Measurements from ENCODE around the gene CST4. TPM values are rescaled to one million over a fixed set of nuclear protein-coding genes. Genes with fewer than 3 reads are reported as not detected.
A peak's percentile ranks its signal among the peaks of the same experiment; 100 is the strongest.
"Not testable (repeated sequence)": the region's sequence is repeated elsewhere in the genome, so short reads cannot be mapped to it uniquely, and the experiment has no call there.

Gene CST4
- total and polyA plus RNA-seq, 2 experiments from 2014 or later, result not detected

DNA sequence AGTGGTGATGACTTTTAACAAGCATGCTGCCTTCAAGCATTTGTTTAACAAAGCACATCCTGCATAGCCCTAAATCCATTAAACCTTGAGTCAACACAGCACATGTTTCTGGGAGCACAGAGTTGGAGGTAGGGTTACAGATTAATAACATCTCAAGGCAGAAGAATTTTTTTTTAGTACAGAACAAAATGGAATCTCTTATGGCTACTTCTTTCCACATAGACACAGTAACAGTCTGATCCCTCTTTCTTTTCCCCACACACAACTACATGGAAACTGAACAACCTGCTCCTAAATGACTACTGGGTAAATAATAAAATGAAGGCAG is 6.2 kb upstream of the CST4 start:
- not testable (repeated sequence) for H3K9me3 Mint-ChIP-seq; ATAC-seq; H3K27me3 Mint-ChIP-seq (ENCODE audit: insufficient read depth, low read depth, poor library complexity); H3F3A ChIP-seq (replicated peaks; ENCODE audit: low read depth); H4K20me1 ChIP-seq (replicated peaks; ENCODE audit: insufficient read depth); H3K36me3 Mint-ChIP-seq (ENCODE audit: low read depth); H3K4me3 Mint-ChIP-seq; H3K36me3 ChIP-seq (ENCODE audit: insufficient read depth); H3K9me2 ChIP-seq (ENCODE audit: insufficient read depth); H3K27ac ChIP-seq (ENCODE audit: low read depth); H2AFZ ChIP-seq; H3K79me2 ChIP-seq (replicated peaks; ENCODE audit: insufficient read depth); H3K27me3 ChIP-seq (ENCODE audit: insufficient read depth)
- peak overlapping the region; percentile 34 for H3K4me2 ChIP-seq
- Mint-ChIP-seq H3K4me1 (peaks cover 33% of the 10 kb centered on the region), H3K27ac (peak overlapping the region; percentile 13; the same call in 1 of the 2 replicates)
- peaks cover 22% of the 10 kb centered on the region for H3K4me1 ChIP-seq (ENCODE audit: insufficient read depth)
- peak overlapping the region; percentile 2; the same call in 1 of the 2 replicates for H3K4me3 ChIP-seq
- DNase-seq (ENCODE audit: low spot score), result peak; percentile 2

DNA sequence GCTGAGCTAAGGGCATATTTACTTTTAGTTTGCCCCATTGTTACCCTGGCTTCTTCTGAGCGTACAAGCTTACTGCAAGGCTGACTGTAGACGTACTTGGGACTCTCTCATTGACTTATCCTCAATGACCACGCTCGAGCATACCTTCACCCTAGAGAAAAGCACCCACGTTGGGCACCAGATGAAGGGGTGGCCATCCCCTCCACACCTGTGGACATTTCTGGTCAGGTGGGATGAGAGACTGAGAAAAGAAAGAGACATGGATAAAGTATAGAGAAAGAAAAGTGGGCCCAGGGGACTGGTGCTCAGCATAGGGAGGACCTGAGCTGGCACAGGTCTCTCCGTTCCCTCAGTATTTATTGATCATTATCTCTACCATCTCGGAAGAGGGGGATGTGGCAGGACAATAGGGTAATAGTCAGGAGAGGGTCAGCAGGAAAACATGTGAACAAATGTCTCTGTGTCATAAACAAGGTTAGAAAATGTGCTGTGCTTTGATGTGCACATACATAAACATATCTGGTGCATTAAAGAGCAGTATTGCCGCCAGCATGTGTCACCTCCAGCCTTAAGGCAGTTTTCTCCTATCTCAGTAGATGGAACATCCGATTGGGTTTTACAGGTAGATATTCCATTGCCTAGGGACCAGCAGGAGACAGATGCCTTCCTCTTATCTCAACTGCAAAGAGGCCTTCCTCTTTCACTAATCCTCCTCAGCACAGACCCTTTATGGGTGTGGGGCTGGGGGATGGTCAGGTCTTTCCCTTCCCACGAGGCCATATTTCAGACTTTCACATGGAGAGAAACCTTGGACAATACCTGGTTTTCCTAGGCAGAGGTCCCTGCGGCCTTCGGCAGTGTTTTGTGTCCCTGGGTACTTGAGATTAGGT is 5.6 kb upstream of the CST4 start:
- not testable (repeated sequence) for H2AFZ ChIP-seq; H3K36me3 Mint-ChIP-seq (ENCODE audit: low read depth); H3K27ac ChIP-seq (ENCODE audit: low read depth); H3K27me3 ChIP-seq (ENCODE audit: insufficient read depth); H3K9me3 Mint-ChIP-seq; DNase-seq (ENCODE audit: low spot score); H3F3A ChIP-seq (replicated peaks; ENCODE audit: low read depth); ATAC-seq; H3K36me3 ChIP-seq (ENCODE audit: insufficient read depth); H4K20me1 ChIP-seq (replicated peaks; ENCODE audit: insufficient read depth); H3K4me3 Mint-ChIP-seq; H3K9me2 ChIP-seq (ENCODE audit: insufficient read depth); H3K79me2 ChIP-seq (replicated peaks; ENCODE audit: insufficient read depth)
- H3K27ac Mint-ChIP-seq, result peak overlapping the region; percentile 31; the same call in 1 of the 2 replicates
- peak overlapping the region; percentile 34 for H3K4me2 ChIP-seq
- H3K4me3 ChIP-seq, result peak overlapping the region; percentile 2; the same call in 1 of the 2 replicates
- H3K4me1 Mint-ChIP-seq, result peaks cover 33% of the 10 kb centered on the region
- peaks cover 10% of the 10 kb centered on the region for H3K27me3 Mint-ChIP-seq (ENCODE audit: insufficient read depth, low read depth, poor library complexity)
- peaks cover 22% of the 10 kb centered on the region for H3K4me1 ChIP-seq (ENCODE audit: insufficient read depth)

DNA sequence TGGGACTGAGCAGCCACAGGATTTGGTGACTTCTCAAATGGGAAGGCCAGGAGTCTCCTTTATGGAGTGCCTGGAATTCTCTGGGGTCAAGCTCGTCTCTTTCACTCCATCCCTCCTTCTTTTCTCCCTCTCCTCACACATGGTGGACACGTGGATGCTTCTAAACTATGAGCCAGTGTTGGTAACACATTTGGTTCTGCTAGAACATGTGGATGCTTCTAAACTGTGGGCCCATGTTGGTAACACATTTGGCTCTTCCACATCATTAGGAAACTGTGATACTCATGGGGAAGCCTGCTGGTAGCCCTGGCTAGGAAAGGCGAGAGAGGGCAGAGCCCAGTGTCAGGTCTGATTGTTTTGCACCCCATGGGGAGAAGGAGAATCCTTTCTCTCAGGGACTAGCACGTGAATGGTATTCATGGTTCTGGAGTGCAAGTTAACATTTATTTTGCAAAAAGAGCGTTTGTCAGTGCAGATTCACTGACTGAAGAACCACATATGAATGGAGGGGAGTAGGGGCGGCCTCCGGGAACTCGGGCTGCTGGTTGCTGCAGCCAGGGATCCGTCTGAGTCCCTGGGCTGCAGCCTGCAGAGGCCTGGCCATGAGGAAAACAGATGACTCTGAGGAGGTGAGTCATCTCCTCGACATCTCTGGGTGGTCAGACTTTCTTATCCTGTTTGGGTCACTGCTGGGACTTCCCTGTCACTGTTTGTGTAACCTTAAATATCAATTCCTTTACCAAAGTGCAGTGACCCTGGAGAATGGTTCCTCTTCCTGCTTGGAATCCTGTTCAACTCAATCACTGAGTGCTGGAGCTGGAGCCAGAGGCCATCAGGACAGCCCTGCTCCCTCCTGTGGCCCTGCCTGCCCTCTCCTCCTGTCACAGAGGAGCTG is 4.1 kb upstream of the CST4 start:
- H3K4me1 ChIP-seq (ENCODE audit: insufficient read depth), result peaks cover 22% of the 10 kb centered on the region
- H3K9me2 ChIP-seq (ENCODE audit: insufficient read depth); H4K20me1 ChIP-seq (replicated peaks; ENCODE audit: insufficient read depth); H3K4me3 Mint-ChIP-seq; DNase-seq (ENCODE audit: low spot score); H3K27me3 ChIP-seq (ENCODE audit: insufficient read depth); H3K79me2 ChIP-seq (replicated peaks; ENCODE audit: insufficient read depth); H2AFZ ChIP-seq; H3K36me3 Mint-ChIP-seq (ENCODE audit: low read depth); H3K36me3 ChIP-seq (ENCODE audit: insufficient read depth); H3K9me3 Mint-ChIP-seq; H3K4me3 ChIP-seq; H3K4me2 ChIP-seq; ATAC-seq; H3F3A ChIP-seq (replicated peaks; ENCODE audit: low read depth); H3K27ac ChIP-seq (ENCODE audit: low read depth); H3K27ac Mint-ChIP-seq: not testable (repeated sequence)
- H3K27me3 Mint-ChIP-seq (ENCODE audit: insufficient read depth, low read depth, poor library complexity), result peaks cover 10% of the 10 kb centered on the region
- H3K4me1 Mint-ChIP-seq, result peaks cover 33% of the 10 kb centered on the region

DNA sequence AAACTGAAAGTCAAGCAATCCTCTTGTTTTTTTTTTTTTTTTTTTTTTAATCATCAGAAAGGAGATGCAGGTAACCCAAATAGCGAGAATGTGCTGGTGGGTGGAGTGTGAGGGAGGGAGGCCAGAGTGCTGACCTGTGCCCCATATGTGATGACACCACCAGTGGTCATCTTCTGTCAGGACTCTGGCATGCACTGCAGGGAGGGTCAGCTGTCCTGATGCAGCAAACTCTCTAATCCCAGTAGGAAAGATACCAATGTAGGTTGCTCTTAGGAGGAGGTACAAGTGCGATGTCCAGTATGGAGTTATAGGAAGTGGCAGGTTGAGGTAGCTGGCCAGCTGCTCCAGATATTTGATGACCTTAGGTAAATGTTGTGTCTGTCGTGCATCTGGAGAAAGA is 2.8 kb upstream of the CST4 start:
- Histone ChIP-seq H3K4me2 (no peak overlapping the region), H3F3A (replicated peaks; ENCODE audit: low read depth) (no peaks in the 10 kb centered on the region), H3K27ac (ENCODE audit: low read depth) (no peak overlapping the region), H3K9me2 (ENCODE audit: insufficient read depth) (no peaks in the 10 kb centered on the region; the same call in 1 of the 2 replicates), H3K4me3 (no peak overlapping the region), H2AFZ (no peak overlapping the region), H4K20me1 (replicated peaks; ENCODE audit: insufficient read depth) (no peaks in the 10 kb centered on the region), H3K27me3 (ENCODE audit: insufficient read depth) (no peaks in the 10 kb centered on the region), H3K36me3 (ENCODE audit: insufficient read depth) (no peaks in the 10 kb centered on the region), H3K4me1 (ENCODE audit: insufficient read depth) (peaks cover 22% of the 10 kb centered on the region), H3K79me2 (replicated peaks; ENCODE audit: insufficient read depth) (no peaks in the 10 kb centered on the region)
- DNase-seq (ENCODE audit: low spot score), result no peak
- no peak for ATAC-seq
- H3K27me3 Mint-ChIP-seq (ENCODE audit: insufficient read depth, low read depth, poor library complexity), result peaks cover 12% of the 10 kb centered on the region
- peaks cover 29% of the 10 kb centered on the region for H3K4me1 Mint-ChIP-seq
- H3K36me3 Mint-ChIP-seq (ENCODE audit: low read depth), result peaks cover 3% of the 10 kb centered on the region; the same call in 1 of the 3 replicates
- H3K27ac Mint-ChIP-seq, result no peak overlapping the region
- no peak overlapping the region for H3K4me3 Mint-ChIP-seq
- H3K9me3 Mint-ChIP-seq, result no peaks in the 10 kb centered on the region
- TF ChIP-seq ZNF114 (CRISPR knock-in tag; IDR thresholded peaks at IDR 0.05), result no peak
- TF ChIP-seq, protein P1, sequence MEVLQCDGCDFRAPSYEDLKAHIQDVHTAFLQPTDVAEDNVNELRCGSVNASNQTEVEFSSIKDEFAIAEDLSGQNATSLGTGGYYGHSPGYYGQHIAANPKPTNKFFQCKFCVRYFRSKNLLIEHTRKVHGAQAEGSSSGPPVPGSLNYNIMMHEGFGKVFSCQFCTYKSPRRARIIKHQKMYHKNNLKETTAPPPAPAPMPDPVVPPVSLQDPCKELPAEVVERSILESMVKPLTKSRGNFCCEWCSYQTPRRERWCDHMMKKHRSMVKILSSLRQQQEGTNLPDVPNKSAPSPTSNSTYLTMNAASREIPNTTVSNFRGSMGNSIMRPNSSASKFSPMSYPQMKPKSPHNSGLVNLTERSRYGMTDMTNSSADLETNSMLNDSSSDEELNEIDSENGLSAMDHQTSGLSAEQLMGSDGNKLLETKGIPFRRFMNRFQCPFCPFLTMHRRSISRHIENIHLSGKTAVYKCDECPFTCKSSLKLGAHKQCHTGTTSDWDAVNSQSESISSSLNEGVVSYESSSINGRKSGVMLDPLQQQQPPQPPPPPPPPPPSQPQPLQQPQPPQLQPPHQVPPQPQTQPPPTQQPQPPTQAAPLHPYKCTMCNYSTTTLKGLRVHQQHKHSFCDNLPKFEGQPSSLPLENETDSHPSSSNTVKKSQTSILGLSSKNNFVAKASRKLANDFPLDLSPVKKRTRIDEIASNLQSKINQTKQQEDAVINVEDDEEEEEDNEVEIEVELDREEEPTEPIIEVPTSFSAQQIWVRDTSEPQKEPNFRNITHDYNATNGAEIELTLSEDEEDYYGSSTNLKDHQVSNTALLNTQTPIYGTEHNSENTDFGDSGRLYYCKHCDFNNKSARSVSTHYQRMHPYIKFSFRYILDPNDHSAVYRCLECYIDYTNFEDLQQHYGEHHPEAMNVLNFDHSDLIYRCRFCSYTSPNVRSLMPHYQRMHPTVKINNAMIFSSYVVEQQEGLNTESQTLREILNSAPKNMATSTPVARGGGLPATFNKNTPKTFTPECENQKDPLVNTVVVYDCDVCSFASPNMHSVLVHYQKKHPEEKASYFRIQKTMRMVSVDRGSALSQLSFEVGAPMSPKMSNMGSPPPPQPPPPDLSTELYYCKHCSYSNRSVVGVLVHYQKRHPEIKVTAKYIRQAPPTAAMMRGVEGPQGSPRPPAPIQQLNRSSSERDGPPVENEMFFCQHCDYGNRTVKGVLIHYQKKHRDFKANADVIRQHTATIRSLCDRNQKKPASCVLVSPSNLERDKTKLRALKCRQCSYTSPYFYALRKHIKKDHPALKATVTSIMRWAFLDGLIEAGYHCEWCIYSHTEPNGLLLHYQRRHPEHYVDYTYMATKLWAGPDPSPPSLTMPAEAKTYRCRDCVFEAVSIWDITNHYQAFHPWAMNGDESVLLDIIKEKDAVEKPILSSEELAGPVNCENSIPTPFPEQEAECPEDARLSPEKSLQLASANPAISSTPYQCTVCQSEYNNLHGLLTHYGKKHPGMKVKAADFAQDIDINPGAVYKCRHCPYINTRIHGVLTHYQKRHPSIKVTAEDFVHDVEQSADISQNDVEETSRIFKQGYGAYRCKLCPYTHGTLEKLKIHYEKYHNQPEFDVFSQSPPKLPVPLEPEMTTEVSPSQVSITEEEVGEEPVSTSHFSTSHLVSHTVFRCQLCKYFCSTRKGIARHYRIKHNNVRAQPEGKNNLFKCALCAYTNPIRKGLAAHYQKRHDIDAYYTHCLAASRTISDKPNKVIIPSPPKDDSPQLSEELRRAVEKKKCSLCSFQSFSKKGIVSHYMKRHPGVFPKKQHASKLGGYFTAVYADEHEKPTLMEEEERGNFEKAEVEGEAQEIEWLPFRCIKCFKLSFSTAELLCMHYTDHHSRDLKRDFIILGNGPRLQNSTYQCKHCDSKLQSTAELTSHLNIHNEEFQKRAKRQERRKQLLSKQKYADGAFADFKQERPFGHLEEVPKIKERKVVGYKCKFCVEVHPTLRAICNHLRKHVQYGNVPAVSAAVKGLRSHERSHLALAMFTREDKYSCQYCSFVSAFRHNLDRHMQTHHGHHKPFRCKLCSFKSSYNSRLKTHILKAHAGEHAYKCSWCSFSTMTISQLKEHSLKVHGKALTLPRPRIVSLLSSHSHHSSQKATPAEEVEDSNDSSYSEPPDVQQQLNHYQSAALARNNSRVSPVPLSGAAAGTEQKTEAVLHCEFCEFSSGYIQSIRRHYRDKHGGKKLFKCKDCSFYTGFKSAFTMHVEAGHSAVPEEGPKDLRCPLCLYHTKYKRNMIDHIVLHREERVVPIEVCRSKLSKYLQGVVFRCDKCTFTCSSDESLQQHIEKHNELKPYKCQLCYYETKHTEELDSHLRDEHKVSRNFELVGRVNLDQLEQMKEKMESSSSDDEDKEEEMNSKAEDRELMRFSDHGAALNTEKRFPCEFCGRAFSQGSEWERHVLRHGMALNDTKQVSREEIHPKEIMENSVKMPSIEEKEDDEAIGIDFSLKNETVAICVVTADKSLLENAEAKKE (CRISPR knock-in tag; IDR thresholded peaks at IDR 0.05), result no peak

Data from GM23338 (cell line).